ENCODE results near the gene DPEP3.

GRCh38 chr16:67988675-67989074 is 8.4 kb upstream of the DPEP3 start:
- no peak for TF ChIP-seq CTCF (conservative IDR thresholded peaks at IDR 0.05; ENCODE audit: low read depth, low read length)
- no peak for TF ChIP-seq EZH2phosphoT487 (IDR thresholded peaks at IDR 0.05; ENCODE audit: borderline replicate concordance, low read length)
- TF ChIP-seq EZH2 (IDR thresholded peaks at IDR 0.05; ENCODE audit: low read length, unreplicated experiment), result no peak
